ENCODE results near the gene GCG.

GCG gene

GRCh38 chr2:162148956-162149355, 3.1 kb downstream of the GCG start:
- no peaks in the 10 kb centered on the region for H3K79me2 ChIP-seq (ENCODE audit: insufficient read depth, low read length)
- no peak overlapping the region for H3K9ac ChIP-seq (ENCODE audit: low read depth, low read length)
- H3K27ac ChIP-seq (ENCODE audit: low read length) = no peak overlapping the region
- ATAC-seq (ENCODE audit: insufficient read depth, low read depth) (no peak), DNase-seq (no peak)
- H3K27me3 ChIP-seq (ENCODE audit: insufficient read depth, low read length, poor library complexity) = no peaks in the 10 kb centered on the region
- no peaks in the 10 kb centered on the region for H4K20me1 ChIP-seq (ENCODE audit: insufficient read depth, low read length)
- H3K4me2 ChIP-seq (ENCODE audit: insufficient read depth, low read length) = no peak overlapping the region
- H3K9me3 ChIP-seq (ENCODE audit: insufficient read depth, low read length, severe bottlenecking) = no peaks in the 10 kb centered on the region
- no peak for TF ChIP-seq CTCF (IDR thresholded peaks at IDR 0.05; ENCODE audit: borderline replicate concordance, extremely low read depth, low read length, poor library complexity, severe bottlenecking)
- H3K4me1 ChIP-seq (ENCODE audit: insufficient read depth, low read length) = no peaks in the 10 kb centered on the region
- no peak overlapping the region for H3K4me3 ChIP-seq (ENCODE audit: low read depth in 1 of 2, low read length in 2 of 2)
- H3K36me3 ChIP-seq (ENCODE audit: insufficient read depth, low read length) = no peaks in the 10 kb centered on the region
- H2AFZ ChIP-seq (ENCODE audit: low read depth, low read length) = no peak overlapping the region

- Histone ChIP-seq H3K9me3 (ENCODE audit: insufficient read depth, low read length, severe bottlenecking) (no peaks in the 10 kb centered on the region), H3K79me2 (ENCODE audit: insufficient read depth, low read length) (no peaks in the 10 kb centered on the region), H3K4me2 (ENCODE audit: insufficient read depth, low read length) (no peak overlapping the region), H4K20me1 (ENCODE audit: insufficient read depth, low read length) (no peaks in the 10 kb centered on the region), H3K27me3 (ENCODE audit: insufficient read depth, low read length, poor library complexity) (no peaks in the 10 kb centered on the region), H3K36me3 (ENCODE audit: insufficient read depth, low read length) (no peaks in the 10 kb centered on the region), H3K9ac (ENCODE audit: low read depth, low read length) (no peak overlapping the region), H3K27ac (ENCODE audit: low read length) (no peak overlapping the region), H3K4me1 (ENCODE audit: insufficient read depth, low read length) (no peaks in the 10 kb centered on the region), H2AFZ (ENCODE audit: low read depth, low read length) (no peak overlapping the region), H3K4me3 (ENCODE audit: low read depth in 1 of 2, low read length in 2 of 2) (no peak overlapping the region)
- no peak for TF ChIP-seq EZH2 (IDR thresholded peaks at IDR 0.05; ENCODE audit: borderline replicate concordance, low read depth, low read length, severe bottlenecking)
- no peak for TF ChIP-seq CTCF (IDR thresholded peaks at IDR 0.05; ENCODE audit: borderline replicate concordance, extremely low read depth, low read length, poor library complexity, severe bottlenecking)
- no peak for DNase-seq
- no peak for ATAC-seq (ENCODE audit: insufficient read depth, low read depth)
Measured at GRCh38 chr2:162143969-162144368, 8.1 kb downstream of the GCG start.

- H4K20me1 ChIP-seq (ENCODE audit: insufficient read depth, low read length) = no peaks in the 10 kb centered on the region
- ATAC-seq (ENCODE audit: insufficient read depth, low read depth) = no peak
- H3K4me2 ChIP-seq (ENCODE audit: insufficient read depth, low read length) = no peak overlapping the region
- H3K27me3 ChIP-seq (ENCODE audit: insufficient read depth, low read length, poor library complexity) = no peaks in the 10 kb centered on the region
- no peak overlapping the region for H3K9ac ChIP-seq (ENCODE audit: low read depth, low read length)
- no peak overlapping the region for H3K27ac ChIP-seq (ENCODE audit: low read length)
- no peaks in the 10 kb centered on the region for H3K36me3 ChIP-seq (ENCODE audit: insufficient read depth, low read length)
- no peak for TF ChIP-seq EZH2 (IDR thresholded peaks at IDR 0.05; ENCODE audit: borderline replicate concordance, low read depth, low read length, severe bottlenecking)
- TF ChIP-seq CTCF (IDR thresholded peaks at IDR 0.05; ENCODE audit: borderline replicate concordance, extremely low read depth, low read length, poor library complexity, severe bottlenecking) = no peak
- no peaks in the 10 kb centered on the region for H3K4me1 ChIP-seq (ENCODE audit: insufficient read depth, low read length)
- no peaks in the 10 kb centered on the region for H3K79me2 ChIP-seq (ENCODE audit: insufficient read depth, low read length)
- no peak overlapping the region for H2AFZ ChIP-seq (ENCODE audit: low read depth, low read length)
- no peaks in the 10 kb centered on the region for H3K9me3 ChIP-seq (ENCODE audit: insufficient read depth, low read length, severe bottlenecking)
- DNase-seq = no peak
- H3K4me3 ChIP-seq (ENCODE audit: low read depth in 1 of 2, low read length in 2 of 2) = no peak overlapping the region
Measured at GRCh38 chr2:162138310-162138709, 13.7 kb downstream of the GCG start.

- H3K9ac ChIP-seq (ENCODE audit: low read depth, low read length) = no peak overlapping the region
- H2AFZ ChIP-seq (ENCODE audit: low read depth, low read length) = no peak overlapping the region
- H4K20me1 ChIP-seq (ENCODE audit: insufficient read depth, low read length) = no peaks in the 10 kb centered on the region
- peaks cover 29% of the 10 kb centered on the region for H3K4me1 ChIP-seq (ENCODE audit: insufficient read depth, low read length)
- H3K79me2 ChIP-seq (ENCODE audit: insufficient read depth, low read length) = no peaks in the 10 kb centered on the region
- H3K4me3 ChIP-seq (ENCODE audit: low read depth in 1 of 2, low read length in 2 of 2) = no peak overlapping the region
- DNase-seq (no peak), ATAC-seq (ENCODE audit: insufficient read depth, low read depth) (no peak)
- H3K27ac ChIP-seq (ENCODE audit: low read length) = no peak overlapping the region
- H3K4me2 ChIP-seq (ENCODE audit: insufficient read depth, low read length) = no peak overlapping the region
- no peaks in the 10 kb centered on the region for H3K27me3 ChIP-seq (ENCODE audit: insufficient read depth, low read length, poor library complexity)
- H3K9me3 ChIP-seq (ENCODE audit: insufficient read depth, low read length, severe bottlenecking) = no peaks in the 10 kb centered on the region
- TF ChIP-seq CTCF (IDR thresholded peaks at IDR 0.05; ENCODE audit: borderline replicate concordance, extremely low read depth, low read length, poor library complexity, severe bottlenecking) = no peak
- no peak for TF ChIP-seq EZH2 (IDR thresholded peaks at IDR 0.05; ENCODE audit: borderline replicate concordance, low read depth, low read length, severe bottlenecking)
- H3K36me3 ChIP-seq (ENCODE audit: insufficient read depth, low read length) = no peaks in the 10 kb centered on the region
Measured at GRCh38 chr2:162127422-162127821, 24.6 kb downstream of the GCG start.
